Effector CD8-positive, alpha-beta T cell (primary cell): ENCODE data around the gene AQP2.
"Not testable (repeated sequence)": the region's sequence is repeated elsewhere in the genome, so short reads cannot be mapped to it uniquely, and the experiment has no call there.

Experiments
- DNase-seq: peaks from one replicate; lab custom pipeline; 2025; lab: John Stamatoyannopoulos, UW

Gene AQP2

GRCh38 chr12:49987625-49988303 lies 37.2 kb downstream of the AQP2 start:
- no peak for DNase-seq

DNA sequence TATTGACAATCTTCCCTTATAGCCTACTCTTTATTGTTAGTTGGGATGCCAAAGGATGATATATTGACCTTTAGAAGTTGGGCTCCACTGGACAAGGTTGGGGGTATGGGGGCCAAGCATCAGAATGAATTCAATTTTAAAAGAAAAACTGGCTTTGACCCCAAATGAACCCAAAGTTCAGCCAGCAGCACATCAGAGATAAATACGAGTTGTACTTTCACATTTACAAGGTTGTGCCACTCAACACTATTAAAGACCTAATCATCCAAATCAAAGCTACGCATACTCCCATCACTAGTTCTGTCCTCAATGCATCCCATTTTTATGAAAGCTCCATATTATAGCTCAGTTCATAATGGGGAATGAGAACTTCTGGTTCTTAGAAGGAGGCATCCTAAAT lies 38.9 kb downstream of the AQP2 start:
- DNase-seq = not testable (repeated sequence)

GRCh38 chr12:49990273-49990672 lies 39.7 kb downstream of the AQP2 start:
- no peak for DNase-seq

DNA sequence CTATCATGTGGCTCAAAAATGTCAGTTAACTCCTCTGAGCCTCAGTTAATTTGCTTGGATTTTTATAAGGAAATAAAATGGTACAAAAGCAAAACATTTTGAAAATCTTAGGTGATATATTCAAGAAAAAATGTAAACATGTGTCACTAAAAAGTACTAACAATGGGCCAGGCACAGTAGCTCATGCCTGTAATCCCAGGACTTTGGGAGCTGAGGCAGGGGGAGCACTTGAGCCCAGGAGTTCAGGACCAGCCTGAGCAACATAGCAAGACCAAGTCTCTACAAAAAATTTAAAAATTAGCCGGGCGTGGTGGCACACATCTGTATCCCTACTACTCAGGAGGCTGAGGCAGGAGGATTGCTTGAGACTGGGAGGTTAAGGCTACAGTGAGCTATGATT lies 47.9 kb downstream of the AQP2 start:
- no peak for DNase-seq

GRCh38 chr12:50003595-50003994 lies 53.1 kb downstream of the AQP2 start:
- no peak for DNase-seq

- DNase-seq = no peak
Observed at GRCh38 chr12:50004696-50005095, 54.2 kb downstream of the AQP2 start.

DNA sequence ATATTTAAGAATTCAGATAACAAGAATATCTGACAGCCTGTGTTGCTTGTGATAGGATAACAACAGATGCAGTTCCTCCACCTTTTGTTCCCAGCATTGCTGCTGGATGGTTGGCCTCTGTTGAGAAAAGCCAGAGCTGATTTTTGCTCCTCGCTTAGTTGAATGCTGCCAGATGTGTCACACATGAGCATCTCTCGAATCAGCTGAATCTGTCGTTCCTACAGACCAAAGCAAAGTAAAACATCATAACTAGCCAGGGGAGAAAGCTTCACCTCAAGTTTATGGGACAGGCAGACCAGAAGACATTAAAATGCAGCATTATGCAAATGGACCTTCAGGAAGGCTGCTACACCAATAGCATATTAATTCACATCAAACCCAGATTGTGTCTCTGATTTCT lies 54.6 kb downstream of the AQP2 start:
- no peak for DNase-seq

DNA sequence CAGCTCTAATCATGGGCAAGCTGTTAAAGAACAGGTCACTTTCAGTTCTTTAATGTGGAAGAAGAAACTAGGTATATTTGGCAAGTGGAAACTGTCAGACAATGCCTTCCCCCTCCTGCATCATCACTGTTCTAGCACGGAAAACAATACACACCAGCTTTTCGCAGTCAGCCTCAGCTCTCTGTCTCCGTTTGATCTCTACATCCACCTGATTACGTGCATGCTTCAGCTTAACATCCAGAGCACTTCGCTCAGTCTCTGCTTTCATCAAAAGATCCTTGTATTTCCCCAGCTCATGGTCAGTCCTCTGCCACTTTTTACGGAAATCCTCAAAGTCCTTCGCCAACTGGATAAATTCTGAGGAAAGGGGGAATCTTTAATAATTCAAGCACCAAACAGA lies 55.7 kb downstream of the AQP2 start:
- no peak for DNase-seq

DNA sequence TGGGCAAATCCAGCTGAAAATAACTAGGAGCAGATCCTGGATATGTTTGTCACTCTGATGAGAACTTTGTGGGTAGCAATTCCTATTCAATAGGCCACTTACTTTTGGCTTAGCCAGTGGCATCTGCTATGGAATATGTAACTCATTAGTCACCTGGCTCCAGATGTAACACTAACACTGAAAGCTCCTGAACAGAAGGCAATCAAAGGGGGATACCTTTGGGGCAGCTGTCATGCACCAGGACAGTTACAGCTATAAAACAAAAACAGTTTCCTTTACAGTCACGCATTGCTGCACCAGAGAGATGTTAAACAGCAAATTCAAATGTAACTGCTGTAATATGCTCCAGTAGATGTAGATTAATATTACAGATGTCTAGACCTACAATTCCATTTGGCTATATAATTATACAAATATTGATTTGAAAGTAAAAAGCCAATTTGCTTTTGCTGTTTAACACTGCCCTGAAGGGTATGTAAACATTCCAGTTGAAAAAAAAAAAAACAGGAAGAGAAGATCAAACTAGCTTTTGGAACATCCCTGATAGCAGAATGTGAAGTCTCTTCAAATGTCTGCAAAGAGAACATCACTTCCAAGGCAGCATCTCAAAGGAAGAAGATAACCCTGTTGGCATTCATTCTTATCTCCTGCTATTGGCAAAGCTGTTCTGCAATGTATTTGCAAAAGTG lies 56.4 kb downstream of the AQP2 start:
- DNase-seq = no peak
